Endothelial cell of umbilical vein (primary cell): ENCODE results near the gene SAE1. TPM values are rescaled to one million over a fixed set of nuclear protein-coding genes. Genes with fewer than 3 reads are reported as not detected.

Experiments used
- BruUV-seq: library from RNA; stranded (reverse); fragments of 400-500 nt; replicated peaks from 2 replicates; lab custom pipeline; 2021; lab: Mats Ljungman, UMichigan
- CTCF ChIA-PET: fragments of 300-600, 350-600 bp; sonication (Branson Sonifier 250); formaldehyde crosslinking; loops from one replicate; lab custom pipeline; 2021; ENCODE audit warnings: antibody characterized with exemption, inconsistent platforms; lab: Charles Lee
- POLR2A ChIA-PET: fragments of 300-600, 350-600 bp; sonication (Branson Sonifier 250); formaldehyde crosslinking; loops from one replicate; lab custom pipeline; 2021; ENCODE audit warnings: antibody characterized with exemption, inconsistent platforms; lab: Charles Lee
- DNase-seq: peaks from one replicate; pipeline ENCODE4 v3.0.0-alpha.2; 2011; ENCODE audit warnings: low read depth, low spot score
- FAIRE-seq: peaks from 2 replicates; lab custom pipeline; 2011; peaks lifted over from hg19 to GRCh38; lab: Jason Lieb, UNC
- H2AFZ ChIP-seq: 2 replicates; pipeline ENCODE4 v1.6.0; 2012; ENCODE audit warnings: low read depth, low read length, control low read depth, inconsistent platforms
- H3K27ac ChIP-seq: 2 replicates; pipeline ENCODE4 v1.5.1; 2011; ENCODE audit warnings: low read depth, mild to moderate bottlenecking, control low read depth, low read length, moderate library complexity; ENCODE audit not compliant: insufficient read depth
- H3K27me3 ChIP-seq, 2 experiments: 2 replicates each; pipeline versions ENCODE4 v1.6.0 to v1.6.1; 2011; ENCODE audit warnings: low read length in 2 of 2, mixed read lengths in 1 of 2; ENCODE audit not compliant: control insufficient read depth in 2 of 2, insufficient read depth in 2 of 2
- H3K36me3 ChIP-seq, 2 experiments: 2 replicates in 1 of 2; 3 replicates in 1 of 2; pipeline ENCODE4 v1.5.1; 2011; ENCODE audit warnings: low read length in 2 of 2, mild to moderate bottlenecking in 1 of 2, moderate library complexity in 1 of 2; ENCODE audit not compliant: control insufficient read depth in 2 of 2, insufficient read depth in 2 of 2; ENCODE audit errors: extremely low read depth in 1 of 2
- H3K4me1 ChIP-seq: 3 replicates; pipeline ENCODE4 v1.5.1; 2011; ENCODE audit warnings: mild to moderate bottlenecking, low read length; ENCODE audit not compliant: control insufficient read depth, insufficient read depth; ENCODE audit errors: extremely low read depth
- H3K4me2 ChIP-seq: 2 replicates; pipeline ENCODE4 v1.6.1; 2011; ENCODE audit warnings: low read length, control low read depth, mixed read lengths; ENCODE audit not compliant: insufficient read depth
- H3K4me3 ChIP-seq, 3 experiments: fragments of 200-600 bp in 1 of 3; sonication (generic), shearing (Covaris generic) in 1 of 3; replicated peaks in 1 of 3; 2 replicates each; pipeline ENCODE4 v1.5.1; 2011 to 2016; ENCODE audit warnings: control low read depth in 3 of 3, low read length in 3 of 3, mild to moderate bottlenecking in 2 of 3, inconsistent platforms in 1 of 3, low read depth in 1 of 3, moderate library complexity in 1 of 3; ENCODE audit not compliant: insufficient read depth in 1 of 3
- H3K79me2 ChIP-seq: 2 replicates; pipeline ENCODE4 v1.6.0; 2012; ENCODE audit warnings: low read length, inconsistent platforms; ENCODE audit not compliant: control insufficient read depth, insufficient read depth
- H3K9ac ChIP-seq: replicated peaks from 2 replicates; pipeline ENCODE3; 2011; ENCODE audit warnings: low read length, control low read depth; ENCODE audit not compliant: insufficient read depth; ENCODE audit errors: extremely low read depth
- H3K9me1 ChIP-seq: replicated peaks from 3 replicates; pipeline ENCODE4 v1.6.0; 2011; ENCODE audit warnings: mild to moderate bottlenecking, low read length; ENCODE audit not compliant: control insufficient read depth, insufficient read depth; ENCODE audit errors: extremely low read depth
- H3K9me3 ChIP-seq: replicated peaks from 2 replicates; pipeline ENCODE4 v1.5.1; 2012; ENCODE audit warnings: low read length, inconsistent platforms; ENCODE audit not compliant: control insufficient read depth, insufficient read depth
- H4K20me1 ChIP-seq: replicated peaks from 2 replicates; pipeline ENCODE3; 2011; ENCODE audit warnings: mild to moderate bottlenecking, low read length; ENCODE audit not compliant: control insufficient read depth, insufficient read depth; ENCODE audit errors: extremely low read depth
- EZH2 ChIP-seq: IDR thresholded peaks from 2 replicates; pipeline ENCODE4 v1.6.1; 2012; ENCODE audit warnings: borderline replicate concordance, low read depth, mild to moderate bottlenecking, moderate library complexity, low read length, inconsistent platforms; ENCODE audit not compliant: severe bottlenecking
- FOS ChIP-seq: IDR thresholded peaks from 2 replicates; pipeline ENCODE4 v1.6.1; 2011; ENCODE audit warnings: mild to moderate bottlenecking, low read length, moderate library complexity, borderline replicate concordance; ENCODE audit not compliant: insufficient read depth
- GATA2 ChIP-seq: IDR thresholded peaks from 2 replicates; pipeline ENCODE4 v1.7.0; 2011; ENCODE audit warnings: low read depth, mild to moderate bottlenecking, moderate library complexity, mixed read lengths, low read length; ENCODE audit not compliant: insufficient read length, insufficient read depth
- JUN ChIP-seq: IDR thresholded peaks from 2 replicates; pipeline ENCODE4 v1.6.1; 2011; ENCODE audit warnings: borderline replicate concordance, low read depth; ENCODE audit not compliant: insufficient read length, insufficient read depth
- MYC ChIP-seq: IDR thresholded peaks from one replicate; pipeline ENCODE4 v1.6.1; 2011; ENCODE audit warnings: mild to moderate bottlenecking, low read depth, low read length
- POLR2A ChIP-seq: IDR thresholded peaks from 2 replicates; pipeline ENCODE4 v1.6.1; 2012; ENCODE audit warnings: low read depth, mild to moderate bottlenecking, control low read depth, low read length
- POLR2AphosphoS5 ChIP-seq: IDR thresholded peaks from 2 replicates; pipeline ENCODE4 v1.6.1; 2012; ENCODE audit warnings: low read depth, mild to moderate bottlenecking, control low read depth, low read length, moderate library complexity; ENCODE audit not compliant: insufficient read depth
- dilution Hi-C: fragments of 300-500 bp; cut with MboI; formaldehyde crosslinking; loops from one replicate; pipeline ENCODE4 v1.15.0; 2019; ENCODE audit warnings: low sequenced_read_pairs; ENCODE audit not compliant: extremely low pct_ligation_motif_present
- intact Hi-C: fragments of 100-400 bp; cut with micrococcal nuclease; formaldehyde crosslinking; loops from one replicate; pipeline ENCODE4 v1.10.0; 2022
- polyA plus RNA-seq, 4 experiments: library from polyadenylated mRNA; depleted of rRNA in 3 of 4; stranded (reverse) in 3 of 4; unstranded in 1 of 4; fragments of >200 nt; gene quantifications; 2 replicates each; pipeline versions ENCODE4 v1.2.1 to v1.2.3, GENCODE V29; 2011 to 2012; ENCODE audit warnings: missing spikeins in 1 of 4
- total RNA-seq: library from RNA; stranded (reverse); gene quantifications from 2 replicates; pipeline ENCODE4 v1.2.3, GENCODE V29; 2021
- TF ChIP-seq, protein P1 (sequence below): IDR thresholded peaks from 2 replicates; pipeline ENCODE4 v1.6.1; 2011; ENCODE audit not compliant: insufficient read depth, insufficient read length
- TF ChIP-seq, protein P2 (sequence below), 2 donors: IDR thresholded peaks; 1 replicate in 1 of 2; 2 replicates in 1 of 2; pipeline ENCODE4 v1.5.1; 2011; ENCODE audit warnings: low read length in 2 of 2, mild to moderate bottlenecking in 2 of 2, moderate library complexity in 2 of 2, control low read depth in 1 of 2, inconsistent platforms in 1 of 2, low read depth in 1 of 2; ENCODE audit not compliant: insufficient read depth in 1 of 2; ENCODE audit errors: extremely low read depth in 1 of 2

Gene SAE1
- total and polyA plus RNA-seq, 2 donors (not counting 3 experiments of a cell fraction or from before 2014, with no cell fraction given): 165 to 219 TPM

DNA sequence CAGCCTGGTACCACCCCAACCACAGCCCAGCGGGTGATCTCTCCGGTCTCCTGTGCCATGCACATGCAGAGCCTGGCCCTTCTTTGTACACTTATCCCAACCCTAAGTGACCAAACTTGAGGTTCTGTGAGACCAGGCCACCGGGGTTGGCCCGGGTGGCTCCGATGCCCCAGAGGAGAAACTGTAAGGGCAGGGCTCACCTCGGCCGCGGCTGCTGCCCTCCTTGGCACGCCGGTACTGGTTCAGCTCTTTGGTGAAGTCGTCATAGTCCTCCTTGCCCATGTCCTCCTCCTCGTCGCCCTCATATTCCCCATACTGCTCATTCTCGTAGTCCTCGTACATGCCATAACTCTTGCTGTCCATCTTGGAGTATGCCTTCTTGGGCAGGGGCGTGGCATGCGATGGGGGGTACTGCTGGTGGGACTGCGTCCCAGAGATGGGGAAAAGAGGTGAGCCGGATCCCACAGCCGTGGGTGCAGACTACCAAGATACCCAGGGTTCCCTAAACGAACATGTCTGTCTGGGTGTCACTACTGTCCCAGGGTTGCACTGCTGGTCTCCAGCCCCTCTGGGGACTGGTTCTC is 40.8 kb upstream of the SAE1 start:
- Histone ChIP-seq H3K79me2 (peaks cover 7% of the 10 kb centered on the region), H3K36me3 (peaks cover 6 to 40% of the 10 kb centered on the region in 2 experiments), H3K4me1 (no peaks in the 10 kb centered on the region), H3K27ac (no peak overlapping the region), H2AFZ (no peak overlapping the region), H3K27me3 (no peaks in the 10 kb centered on the region), H3K4me2 (no peak overlapping the region), H4K20me1 (no peaks in the 10 kb centered on the region), H3K4me3 (no peak overlapping the region), H3K9me1 (no peaks in the 10 kb centered on the region), H3K9me3 (no peaks in the 10 kb centered on the region), H3K9ac (no peak overlapping the region)
- POLR2A ChIA-PET: no interaction called here
- CTCF ChIA-PET: no interaction called here
- FAIRE-seq (no peak), DNase-seq (no peak)
- intact Hi-C loops: no loop called here
- TF ChIP-seq, protein P1, sequence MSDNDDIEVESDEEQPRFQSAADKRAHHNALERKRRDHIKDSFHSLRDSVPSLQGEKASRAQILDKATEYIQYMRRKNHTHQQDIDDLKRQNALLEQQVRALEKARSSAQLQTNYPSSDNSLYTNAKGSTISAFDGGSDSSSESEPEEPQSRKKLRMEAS: no peak
- TF ChIP-seq MYC (no peak), POLR2AphosphoS5 (no peak), GATA2 (no peak), EZH2 (no peak), POLR2A (no peak), JUN (no peak), FOS (no peak)
- TF ChIP-seq, protein P2, sequence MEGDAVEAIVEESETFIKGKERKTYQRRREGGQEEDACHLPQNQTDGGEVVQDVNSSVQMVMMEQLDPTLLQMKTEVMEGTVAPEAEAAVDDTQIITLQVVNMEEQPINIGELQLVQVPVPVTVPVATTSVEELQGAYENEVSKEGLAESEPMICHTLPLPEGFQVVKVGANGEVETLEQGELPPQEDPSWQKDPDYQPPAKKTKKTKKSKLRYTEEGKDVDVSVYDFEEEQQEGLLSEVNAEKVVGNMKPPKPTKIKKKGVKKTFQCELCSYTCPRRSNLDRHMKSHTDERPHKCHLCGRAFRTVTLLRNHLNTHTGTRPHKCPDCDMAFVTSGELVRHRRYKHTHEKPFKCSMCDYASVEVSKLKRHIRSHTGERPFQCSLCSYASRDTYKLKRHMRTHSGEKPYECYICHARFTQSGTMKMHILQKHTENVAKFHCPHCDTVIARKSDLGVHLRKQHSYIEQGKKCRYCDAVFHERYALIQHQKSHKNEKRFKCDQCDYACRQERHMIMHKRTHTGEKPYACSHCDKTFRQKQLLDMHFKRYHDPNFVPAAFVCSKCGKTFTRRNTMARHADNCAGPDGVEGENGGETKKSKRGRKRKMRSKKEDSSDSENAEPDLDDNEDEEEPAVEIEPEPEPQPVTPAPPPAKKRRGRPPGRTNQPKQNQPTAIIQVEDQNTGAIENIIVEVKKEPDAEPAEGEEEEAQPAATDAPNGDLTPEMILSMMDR (IDR thresholded peaks at IDR 0.05; ENCODE audit: extremely low read depth in 1 of 2, insufficient read depth in 1 of 2, low read depth in 1 of 2, low read length in 2 of 2): no peak
- no TSS peak for BruUV-seq
- dilution Hi-C loops: no loop called here
